H1 (cell line): ENCODE results near the gene TNRC6A.

ENCODE experiments used
- BCL11A ChIP-seq, 2 experiments: IDR thresholded peaks; one replicate each; pipeline ENCODE4 v1.6.1; 2011; ENCODE audit warnings: low read depth in 2 of 2, low read length in 2 of 2, mild to moderate bottlenecking in 2 of 2
- EP300 ChIP-seq, 2 experiments: IDR thresholded peaks; 1 replicate in 1 of 2; 2 replicates in 1 of 2; pipeline ENCODE4 v1.6.1; 2011 to 2012; ENCODE audit warnings: low read depth in 2 of 2, low read length in 2 of 2, mild to moderate bottlenecking in 2 of 2, borderline replicate concordance in 1 of 2, inconsistent platforms in 1 of 2, moderate library complexity in 1 of 2
- EZH2 ChIP-seq: fragments of 200-600 bp; sonication (generic); IDR thresholded peaks from 2 replicates; pipeline ENCODE4 v1.7.1; 2012; ENCODE audit warnings: low read depth, mild to moderate bottlenecking, moderate library complexity, low read length, inconsistent platforms; ENCODE audit not compliant: severe bottlenecking
- GABPA ChIP-seq: IDR thresholded peaks from 2 replicates; pipeline ENCODE4 v1.6.1; 2011; ENCODE audit warnings: mild to moderate bottlenecking, low read length, moderate library complexity, borderline replicate concordance; ENCODE audit not compliant: insufficient read depth
- JUND ChIP-seq: IDR thresholded peaks from 2 replicates; pipeline ENCODE4 v1.6.1; 2011; ENCODE audit warnings: mild to moderate bottlenecking, improper control_type of control experiment, low read length
- POLR2A ChIP-seq, 2 experiments: IDR thresholded peaks; 1 replicate in 1 of 2; 2 replicates in 1 of 2; pipeline ENCODE4 v1.6.1; 2011; ENCODE audit warnings: low read depth in 2 of 2, low read length in 2 of 2, mild to moderate bottlenecking in 2 of 2; ENCODE audit errors: control extremely low read depth in 1 of 2
- POLR2AphosphoS5 ChIP-seq: IDR thresholded peaks from 2 replicates; pipeline ENCODE4 v1.6.1; 2011; ENCODE audit warnings: low read depth, low read length
- RFX5 ChIP-seq: IDR thresholded peaks from 2 replicates; pipeline ENCODE4 v1.6.1; 2011; ENCODE audit warnings: low read depth, low read length, improper control_type of control experiment, borderline replicate concordance
- SIX5 ChIP-seq: IDR thresholded peaks from 2 replicates; pipeline ENCODE4 v1.6.1; 2011; ENCODE audit warnings: mild to moderate bottlenecking, low read depth, low read length
- TAF1 ChIP-seq: IDR thresholded peaks from 2 replicates; pipeline ENCODE4 v1.6.1; 2011; ENCODE audit warnings: mild to moderate bottlenecking, low read depth, low read length
- TF ChIP-seq, protein P1 (sequence below): IDR thresholded peaks from 2 replicates; pipeline ENCODE4 v1.6.1; 2011; ENCODE audit warnings: low read depth, mild to moderate bottlenecking, low read length; ENCODE audit not compliant: insufficient read depth
- TF ChIP-seq, protein P2 (sequence below), 3 experiments: IDR thresholded peaks; 1 replicate in 2 of 3; 2 replicates in 1 of 3; pipeline versions ENCODE4 v1.5.1 to v1.6.1; 2011; ENCODE audit warnings: low read length in 3 of 3, mild to moderate bottlenecking in 3 of 3, inconsistent platforms in 2 of 3, low read depth in 1 of 3, moderate library complexity in 1 of 3; ENCODE audit not compliant: insufficient read depth in 1 of 3; ENCODE audit errors: control extremely low read depth in 1 of 3
- TF ChIP-seq, protein P3 (sequence below): IDR thresholded peaks from 2 replicates; pipeline ENCODE4 v1.6.1; 2012; ENCODE audit warnings: inconsistent platforms
- TF ChIP-seq, protein P4 (sequence below): IDR thresholded peaks from 2 replicates; pipeline ENCODE4 v1.6.1; 2012; ENCODE audit warnings: low read length, inconsistent platforms

DNA sequence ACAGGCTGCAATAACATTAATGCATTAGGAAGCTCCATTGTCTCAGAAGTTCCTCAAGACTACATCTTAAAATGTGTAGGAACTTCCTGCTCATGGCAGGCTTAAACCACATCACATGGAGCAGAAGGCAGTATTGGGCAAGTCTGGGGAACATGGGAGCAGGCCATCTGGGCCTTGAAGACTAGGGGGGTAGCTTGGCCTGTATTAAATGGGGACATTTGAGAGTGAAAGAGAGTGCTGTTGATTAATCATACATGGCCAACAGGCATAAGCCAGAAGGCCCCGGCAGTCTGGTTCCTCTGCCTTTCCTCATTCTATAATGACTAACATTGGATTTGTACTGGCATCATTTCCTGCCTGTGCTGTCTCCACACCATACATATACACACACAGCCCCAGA lies 91.1 kb downstream of the TNRC6A start:
- no peak for TF ChIP-seq EP300 (IDR thresholded peaks at IDR 0.05; ENCODE audit: borderline replicate concordance in 1 of 2, low read depth in 2 of 2, low read length in 2 of 2)
- no peak for TF ChIP-seq POLR2A (IDR thresholded peaks at IDR 0.05; ENCODE audit: control extremely low read depth in 1 of 2, low read depth in 2 of 2, low read length in 2 of 2)
- TF ChIP-seq SIX5 = no peak
- no peak for TF ChIP-seq JUND
- TF ChIP-seq, protein P1, sequence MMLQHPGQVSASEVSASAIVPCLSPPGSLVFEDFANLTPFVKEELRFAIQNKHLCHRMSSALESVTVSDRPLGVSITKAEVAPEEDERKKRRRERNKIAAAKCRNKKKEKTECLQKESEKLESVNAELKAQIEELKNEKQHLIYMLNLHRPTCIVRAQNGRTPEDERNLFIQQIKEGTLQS = no peak
- TF ChIP-seq, protein P2, sequence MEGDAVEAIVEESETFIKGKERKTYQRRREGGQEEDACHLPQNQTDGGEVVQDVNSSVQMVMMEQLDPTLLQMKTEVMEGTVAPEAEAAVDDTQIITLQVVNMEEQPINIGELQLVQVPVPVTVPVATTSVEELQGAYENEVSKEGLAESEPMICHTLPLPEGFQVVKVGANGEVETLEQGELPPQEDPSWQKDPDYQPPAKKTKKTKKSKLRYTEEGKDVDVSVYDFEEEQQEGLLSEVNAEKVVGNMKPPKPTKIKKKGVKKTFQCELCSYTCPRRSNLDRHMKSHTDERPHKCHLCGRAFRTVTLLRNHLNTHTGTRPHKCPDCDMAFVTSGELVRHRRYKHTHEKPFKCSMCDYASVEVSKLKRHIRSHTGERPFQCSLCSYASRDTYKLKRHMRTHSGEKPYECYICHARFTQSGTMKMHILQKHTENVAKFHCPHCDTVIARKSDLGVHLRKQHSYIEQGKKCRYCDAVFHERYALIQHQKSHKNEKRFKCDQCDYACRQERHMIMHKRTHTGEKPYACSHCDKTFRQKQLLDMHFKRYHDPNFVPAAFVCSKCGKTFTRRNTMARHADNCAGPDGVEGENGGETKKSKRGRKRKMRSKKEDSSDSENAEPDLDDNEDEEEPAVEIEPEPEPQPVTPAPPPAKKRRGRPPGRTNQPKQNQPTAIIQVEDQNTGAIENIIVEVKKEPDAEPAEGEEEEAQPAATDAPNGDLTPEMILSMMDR (IDR thresholded peaks at IDR 0.05; ENCODE audit: control extremely low read depth in 1 of 3, insufficient read depth in 1 of 3, low read depth in 1 of 3, low read length in 3 of 3) = no peak
- no peak for TF ChIP-seq POLR2AphosphoS5
- TF ChIP-seq, protein P3, sequence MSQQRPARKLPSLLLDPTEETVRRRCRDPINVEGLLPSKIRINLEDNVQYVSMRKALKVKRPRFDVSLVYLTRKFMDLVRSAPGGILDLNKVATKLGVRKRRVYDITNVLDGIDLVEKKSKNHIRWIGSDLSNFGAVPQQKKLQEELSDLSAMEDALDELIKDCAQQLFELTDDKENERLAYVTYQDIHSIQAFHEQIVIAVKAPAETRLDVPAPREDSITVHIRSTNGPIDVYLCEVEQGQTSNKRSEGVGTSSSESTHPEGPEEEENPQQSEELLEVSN = no peak
- no peak for TF ChIP-seq RFX5
- no peak for TF ChIP-seq TAF1
- no peak for TF ChIP-seq GABPA
- no peak for TF ChIP-seq BCL11A (IDR thresholded peaks at IDR 0.05; ENCODE audit: low read depth in 2 of 2, low read length in 2 of 2)
- no peak for TF ChIP-seq EZH2
- TF ChIP-seq, protein P4, sequence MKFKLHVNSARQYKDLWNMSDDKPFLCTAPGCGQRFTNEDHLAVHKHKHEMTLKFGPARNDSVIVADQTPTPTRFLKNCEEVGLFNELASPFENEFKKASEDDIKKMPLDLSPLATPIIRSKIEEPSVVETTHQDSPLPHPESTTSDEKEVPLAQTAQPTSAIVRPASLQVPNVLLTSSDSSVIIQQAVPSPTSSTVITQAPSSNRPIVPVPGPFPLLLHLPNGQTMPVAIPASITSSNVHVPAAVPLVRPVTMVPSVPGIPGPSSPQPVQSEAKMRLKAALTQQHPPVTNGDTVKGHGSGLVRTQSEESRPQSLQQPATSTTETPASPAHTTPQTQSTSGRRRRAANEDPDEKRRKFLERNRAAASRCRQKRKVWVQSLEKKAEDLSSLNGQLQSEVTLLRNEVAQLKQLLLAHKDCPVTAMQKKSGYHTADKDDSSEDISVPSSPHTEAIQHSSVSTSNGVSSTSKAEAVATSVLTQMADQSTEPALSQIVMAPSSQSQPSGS = no peak
